OCI-LY3 (cell line): ENCODE results near the gene ACSL6.

Experiments
- H2AFZ ChIP-seq: fragments of 200-600, 300-600 bp; shearing (Covaris generic); 2 replicates; pipeline ENCODE4 v1.6.0; 2014; ENCODE audit warnings: antibody characterized with exemption, low read depth, low read length
- H3K27ac ChIP-seq: fragments of 200-600, 300-600 bp; sonication (generic); 2 replicates; pipeline ENCODE4 v1.5.1; 2014; ENCODE audit warnings: mild to moderate bottlenecking, low read length, moderate library complexity, mixed read lengths
- H3K27me3 ChIP-seq: fragments of 200-600, 300-600 bp; sonication (generic); 2 replicates; pipeline ENCODE4 v1.6.1; 2014; ENCODE audit warnings: low read depth, low read length, mixed read lengths
- H3K36me3 ChIP-seq: fragments of 200-600, 300-600 bp; sonication (generic); replicated peaks from 2 replicates; pipeline ENCODE3; 2014; ENCODE audit warnings: low read depth, low read length, mixed read lengths
- H3K4me1 ChIP-seq: fragments of 300-600, 200-600 bp; sonication (generic); 2 replicates; pipeline ENCODE4 v1.6.1; 2014; ENCODE audit warnings: low read length, mixed read lengths
- H3K4me2 ChIP-seq: fragments of 200-600, 300-600 bp; sonication (generic); 2 replicates; pipeline ENCODE4 v1.6.1; 2014; ENCODE audit warnings: low read length, mixed read lengths
- H3K4me3 ChIP-seq: fragments of 300-600, 200-600 bp; sonication (generic); 2 replicates; pipeline ENCODE4 v1.5.1; 2014; ENCODE audit warnings: antibody characterized with exemption, mild to moderate bottlenecking, low read length, moderate library complexity
- H3K79me2 ChIP-seq: fragments of 300-600, 200-600 bp; shearing (Covaris generic); 2 replicates; pipeline ENCODE4 v1.6.1; 2014; ENCODE audit warnings: mild to moderate bottlenecking, low read length, mixed read lengths
- H3K9ac ChIP-seq: fragments of 300-600, 200-600 bp; shearing (Covaris generic); 2 replicates; pipeline ENCODE4 v1.6.0; 2014; ENCODE audit warnings: mild to moderate bottlenecking, low read length, moderate library complexity
- H3K9me3 ChIP-seq: fragments of 200-600, 300-600 bp; shearing (Covaris generic); 2 replicates; pipeline ENCODE4 v1.6.1; 2014; ENCODE audit warnings: low read length, mixed read lengths; ENCODE audit not compliant: insufficient read depth
- H4K20me1 ChIP-seq: fragments of 200-600, 300-600 bp; sonication (generic); 2 replicates; pipeline ENCODE4 v1.6.1; 2016; ENCODE audit warnings: low read length, mixed read lengths; ENCODE audit not compliant: insufficient read depth
- EZH2phosphoT487 ChIP-seq: fragments of 200-600 bp; shearing (Covaris generic); IDR thresholded peaks from 2 replicates; pipeline ENCODE4 v1.6.1; 2018; ENCODE audit warnings: antibody characterized with exemption, mixed run types, low read depth
- TF ChIP-seq, protein P1 (sequence below): fragments of 200-600, 300-600 bp; sonication (generic); IDR thresholded peaks from 2 replicates; pipeline ENCODE4 v1.5.1; 2014; ENCODE audit warnings: antibody characterized with exemption, low read length, low read depth

Gene ACSL6, protein sequence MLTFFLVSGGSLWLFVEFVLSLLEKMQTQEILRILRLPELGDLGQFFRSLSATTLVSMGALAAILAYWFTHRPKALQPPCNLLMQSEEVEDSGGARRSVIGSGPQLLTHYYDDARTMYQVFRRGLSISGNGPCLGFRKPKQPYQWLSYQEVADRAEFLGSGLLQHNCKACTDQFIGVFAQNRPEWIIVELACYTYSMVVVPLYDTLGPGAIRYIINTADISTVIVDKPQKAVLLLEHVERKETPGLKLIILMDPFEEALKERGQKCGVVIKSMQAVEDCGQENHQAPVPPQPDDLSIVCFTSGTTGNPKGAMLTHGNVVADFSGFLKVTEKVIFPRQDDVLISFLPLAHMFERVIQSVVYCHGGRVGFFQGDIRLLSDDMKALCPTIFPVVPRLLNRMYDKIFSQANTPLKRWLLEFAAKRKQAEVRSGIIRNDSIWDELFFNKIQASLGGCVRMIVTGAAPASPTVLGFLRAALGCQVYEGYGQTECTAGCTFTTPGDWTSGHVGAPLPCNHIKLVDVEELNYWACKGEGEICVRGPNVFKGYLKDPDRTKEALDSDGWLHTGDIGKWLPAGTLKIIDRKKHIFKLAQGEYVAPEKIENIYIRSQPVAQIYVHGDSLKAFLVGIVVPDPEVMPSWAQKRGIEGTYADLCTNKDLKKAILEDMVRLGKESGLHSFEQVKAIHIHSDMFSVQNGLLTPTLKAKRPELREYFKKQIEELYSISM

DNA sequence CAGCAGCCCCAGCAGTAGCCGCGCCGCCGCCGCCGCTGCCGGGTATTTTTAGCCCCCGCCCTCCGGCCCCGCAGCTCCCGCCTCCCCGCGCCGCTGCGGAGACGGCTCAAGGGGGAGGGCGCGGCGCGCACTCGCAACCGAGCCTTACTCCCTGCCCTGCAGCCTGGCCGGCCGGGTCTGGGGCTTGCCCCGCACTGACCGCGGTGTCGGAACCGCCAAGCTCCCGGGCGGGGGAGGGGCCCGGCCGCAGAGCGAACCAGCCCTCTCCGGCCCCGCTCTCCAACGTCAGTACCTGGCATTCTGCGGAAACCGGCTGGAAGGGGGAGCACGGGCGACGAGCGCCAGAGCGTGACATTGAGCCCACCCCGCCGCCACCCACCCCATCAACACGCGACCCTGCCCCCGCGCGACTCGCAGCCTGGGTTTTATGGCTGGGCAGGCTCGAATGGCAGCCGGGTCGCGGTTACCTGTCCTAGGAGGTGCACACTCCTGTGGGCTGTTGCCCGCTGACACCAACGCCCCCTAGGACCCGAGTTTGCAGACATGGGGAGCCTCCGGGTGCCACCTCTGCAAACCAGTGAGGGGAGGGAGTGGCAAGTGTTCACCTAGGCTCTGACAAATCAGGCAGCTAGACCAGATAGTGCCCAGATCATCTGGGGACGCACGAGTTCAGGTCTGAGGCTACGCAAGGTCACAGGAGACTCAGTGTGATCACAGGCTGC is at the start of gene ACSL6:
Gene ACSL6, minus strand, starts transcription at position 37 of the 722 bp plus-strand sequence. CDS start 105 bp downstream, outside the sequence.
- TF ChIP-seq, protein P1, sequence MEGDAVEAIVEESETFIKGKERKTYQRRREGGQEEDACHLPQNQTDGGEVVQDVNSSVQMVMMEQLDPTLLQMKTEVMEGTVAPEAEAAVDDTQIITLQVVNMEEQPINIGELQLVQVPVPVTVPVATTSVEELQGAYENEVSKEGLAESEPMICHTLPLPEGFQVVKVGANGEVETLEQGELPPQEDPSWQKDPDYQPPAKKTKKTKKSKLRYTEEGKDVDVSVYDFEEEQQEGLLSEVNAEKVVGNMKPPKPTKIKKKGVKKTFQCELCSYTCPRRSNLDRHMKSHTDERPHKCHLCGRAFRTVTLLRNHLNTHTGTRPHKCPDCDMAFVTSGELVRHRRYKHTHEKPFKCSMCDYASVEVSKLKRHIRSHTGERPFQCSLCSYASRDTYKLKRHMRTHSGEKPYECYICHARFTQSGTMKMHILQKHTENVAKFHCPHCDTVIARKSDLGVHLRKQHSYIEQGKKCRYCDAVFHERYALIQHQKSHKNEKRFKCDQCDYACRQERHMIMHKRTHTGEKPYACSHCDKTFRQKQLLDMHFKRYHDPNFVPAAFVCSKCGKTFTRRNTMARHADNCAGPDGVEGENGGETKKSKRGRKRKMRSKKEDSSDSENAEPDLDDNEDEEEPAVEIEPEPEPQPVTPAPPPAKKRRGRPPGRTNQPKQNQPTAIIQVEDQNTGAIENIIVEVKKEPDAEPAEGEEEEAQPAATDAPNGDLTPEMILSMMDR, result no peak
- no peak for TF ChIP-seq EZH2phosphoT487
- no peaks in the 10 kb centered on the region for H3K79me2 ChIP-seq
- no peaks in the 10 kb centered on the region for H3K36me3 ChIP-seq
- H3K4me3 ChIP-seq, result no peak within 1 kb of the TSS
- no peak within 1 kb of the TSS for H3K4me2 ChIP-seq
- H3K9ac ChIP-seq, result no peak within 1 kb of the TSS
- H3K4me1 ChIP-seq, result no peaks in the 10 kb centered on the region
- peaks cover 31% of the 10 kb centered on the region for H3K27me3 ChIP-seq
- no peaks in the 10 kb centered on the region for H3K9me3 ChIP-seq
- 0 out of 2 replicates have a peak, but pooled peaks cover 2% of the 10 kb centered on the region for H4K20me1 ChIP-seq
- no peak within 1 kb of the TSS for H3K27ac ChIP-seq
- H2AFZ ChIP-seq, result no peak within 1 kb of the TSS

GRCh38 chr5:132060501-132061161 is 49.2 kb upstream of the ACSL6 start, which contains the start of gene IL3:
IL3 (plus strand) TSS chr5:132060655; CDS start chr5:132060707, 52 bp downstream.
- Histone ChIP-seq H3K4me1 (peaks cover 5% of the 10 kb centered on the region; the same call in 1 of the 2 replicates), H3K27me3 (no peaks in the 10 kb centered on the region), H3K4me2 (no peak within 1 kb of the TSS), H3K4me3 (no peak within 1 kb of the TSS), H2AFZ (no peak within 1 kb of the TSS), H3K9me3 (no peaks in the 10 kb centered on the region), H4K20me1 (no peaks in the 10 kb centered on the region), H3K27ac (no peak within 1 kb of the TSS), H3K36me3 (no peaks in the 10 kb centered on the region), H3K79me2 (no peaks in the 10 kb centered on the region), H3K9ac (no peak within 1 kb of the TSS)
- TF ChIP-seq, protein P1, result no peak
- no peak for TF ChIP-seq EZH2phosphoT487

DNA sequence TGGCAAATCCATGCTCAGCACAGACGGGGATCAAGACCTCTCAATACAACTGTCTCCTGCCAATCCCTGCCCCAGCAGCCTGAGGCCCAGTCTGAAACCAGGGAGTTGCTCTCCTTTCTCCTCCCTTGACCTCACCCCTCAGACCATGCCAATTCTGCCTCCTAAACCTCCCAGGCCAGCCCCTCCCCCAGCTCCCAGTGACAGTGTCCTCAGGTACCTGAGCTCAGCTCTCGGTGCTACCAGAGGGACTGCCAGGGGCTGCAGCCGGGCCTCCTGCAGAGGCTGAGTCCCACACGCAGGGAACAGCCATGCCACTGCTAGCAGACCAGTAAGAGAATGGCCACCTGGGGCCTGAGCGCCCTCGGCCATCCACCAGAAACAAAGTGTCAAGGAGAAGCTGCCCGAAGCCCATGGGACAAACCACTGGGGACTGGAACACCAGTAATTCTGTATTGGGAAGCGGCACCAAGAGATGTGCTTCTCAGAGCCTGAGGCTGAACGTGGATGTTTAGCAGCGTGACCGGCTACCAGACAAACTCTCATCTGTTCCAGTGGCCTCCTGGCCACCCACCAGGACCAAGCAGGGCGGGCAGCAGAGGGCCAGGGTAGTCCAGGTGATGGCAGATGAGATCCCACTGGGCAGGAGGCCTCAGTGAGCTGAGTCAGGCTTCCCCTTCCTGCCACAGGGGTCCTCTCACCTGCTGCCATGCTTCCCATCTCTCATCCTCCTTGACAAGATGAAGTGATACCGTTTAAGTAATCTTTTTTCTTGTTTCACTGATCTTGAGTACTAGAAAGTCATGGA is 48.4 kb upstream of the ACSL6 start:
- Histone ChIP-seq H4K20me1 (no peaks in the 10 kb centered on the region), H3K9me3 (no peaks in the 10 kb centered on the region), H3K79me2 (no peaks in the 10 kb centered on the region), H2AFZ (no peak overlapping the region), H3K4me3 (no peak overlapping the region), H3K9ac (no peak overlapping the region), H3K27me3 (no peaks in the 10 kb centered on the region), H3K27ac (no peak overlapping the region), H3K4me1 (peaks cover 2% of the 10 kb centered on the region; the same call in 1 of the 2 replicates), H3K4me2 (no peak overlapping the region), H3K36me3 (no peaks in the 10 kb centered on the region)
- TF ChIP-seq, protein P1, result no peak
- TF ChIP-seq EZH2phosphoT487, result no peak
